Endothelial cell of umbilical vein (primary cell): ENCODE data around the gene HYLS1. TPM values are rescaled to one million over a fixed set of nuclear protein-coding genes. Genes with fewer than 3 reads are reported as not detected.

Experiments used
- BruUV-seq: library from RNA; stranded (reverse); fragments of 400-500 nt; replicated peaks from 2 replicates; lab custom pipeline; 2021; lab: Mats Ljungman, UMichigan
- CTCF ChIA-PET: fragments of 300-600, 350-600 bp; sonication (Branson Sonifier 250); formaldehyde crosslinking; loops from one replicate; lab custom pipeline; 2021; ENCODE audit warnings: antibody characterized with exemption, inconsistent platforms; lab: Charles Lee
- POLR2A ChIA-PET: fragments of 300-600, 350-600 bp; sonication (Branson Sonifier 250); formaldehyde crosslinking; loops from one replicate; lab custom pipeline; 2021; ENCODE audit warnings: antibody characterized with exemption, inconsistent platforms; lab: Charles Lee
- DNase-seq: peaks from one replicate; pipeline ENCODE4 v3.0.0-alpha.2; 2011; ENCODE audit warnings: low read depth, low spot score
- FAIRE-seq: peaks from 2 replicates; lab custom pipeline; 2011; peaks lifted over from hg19 to GRCh38; lab: Jason Lieb, UNC
- H2AFZ ChIP-seq: 2 replicates; pipeline ENCODE4 v1.6.0; 2012; ENCODE audit warnings: low read depth, low read length, control low read depth, inconsistent platforms
- H3K27ac ChIP-seq: 2 replicates; pipeline ENCODE4 v1.5.1; 2011; ENCODE audit warnings: low read depth, mild to moderate bottlenecking, control low read depth, low read length, moderate library complexity; ENCODE audit not compliant: insufficient read depth
- H3K27me3 ChIP-seq, 2 experiments: 2 replicates each; pipeline versions ENCODE4 v1.6.0 to v1.6.1; 2011; ENCODE audit warnings: low read length in 2 of 2, mixed read lengths in 1 of 2; ENCODE audit not compliant: control insufficient read depth in 2 of 2, insufficient read depth in 2 of 2
- H3K36me3 ChIP-seq, 2 experiments: 2 replicates in 1 of 2; 3 replicates in 1 of 2; pipeline ENCODE4 v1.5.1; 2011; ENCODE audit warnings: low read length in 2 of 2, mild to moderate bottlenecking in 1 of 2, moderate library complexity in 1 of 2; ENCODE audit not compliant: control insufficient read depth in 2 of 2, insufficient read depth in 2 of 2; ENCODE audit errors: extremely low read depth in 1 of 2
- H3K4me1 ChIP-seq: 3 replicates; pipeline ENCODE4 v1.5.1; 2011; ENCODE audit warnings: mild to moderate bottlenecking, low read length; ENCODE audit not compliant: control insufficient read depth, insufficient read depth; ENCODE audit errors: extremely low read depth
- H3K4me2 ChIP-seq: 2 replicates; pipeline ENCODE4 v1.6.1; 2011; ENCODE audit warnings: low read length, control low read depth, mixed read lengths; ENCODE audit not compliant: insufficient read depth
- H3K4me3 ChIP-seq, 3 experiments: fragments of 200-600 bp in 1 of 3; sonication (generic), shearing (Covaris generic) in 1 of 3; replicated peaks in 1 of 3; 2 replicates each; pipeline ENCODE4 v1.5.1; 2011 to 2016; ENCODE audit warnings: control low read depth in 3 of 3, low read length in 3 of 3, mild to moderate bottlenecking in 2 of 3, inconsistent platforms in 1 of 3, low read depth in 1 of 3, moderate library complexity in 1 of 3; ENCODE audit not compliant: insufficient read depth in 1 of 3
- H3K79me2 ChIP-seq: 2 replicates; pipeline ENCODE4 v1.6.0; 2012; ENCODE audit warnings: low read length, inconsistent platforms; ENCODE audit not compliant: control insufficient read depth, insufficient read depth
- H3K9ac ChIP-seq: replicated peaks from 2 replicates; pipeline ENCODE3; 2011; ENCODE audit warnings: low read length, control low read depth; ENCODE audit not compliant: insufficient read depth; ENCODE audit errors: extremely low read depth
- H3K9me1 ChIP-seq: replicated peaks from 3 replicates; pipeline ENCODE4 v1.6.0; 2011; ENCODE audit warnings: mild to moderate bottlenecking, low read length; ENCODE audit not compliant: control insufficient read depth, insufficient read depth; ENCODE audit errors: extremely low read depth
- H3K9me3 ChIP-seq: replicated peaks from 2 replicates; pipeline ENCODE4 v1.5.1; 2012; ENCODE audit warnings: low read length, inconsistent platforms; ENCODE audit not compliant: control insufficient read depth, insufficient read depth
- H4K20me1 ChIP-seq: replicated peaks from 2 replicates; pipeline ENCODE3; 2011; ENCODE audit warnings: mild to moderate bottlenecking, low read length; ENCODE audit not compliant: control insufficient read depth, insufficient read depth; ENCODE audit errors: extremely low read depth
- CTCF ChIP-seq, 2 donors: IDR thresholded peaks; 1 replicate in 1 of 2; 2 replicates in 1 of 2; pipeline ENCODE4 v1.5.1; 2011; ENCODE audit warnings: low read length in 2 of 2, mild to moderate bottlenecking in 2 of 2, moderate library complexity in 2 of 2, control low read depth in 1 of 2, inconsistent platforms in 1 of 2, low read depth in 1 of 2; ENCODE audit not compliant: insufficient read depth in 1 of 2; ENCODE audit errors: extremely low read depth in 1 of 2
- EZH2 ChIP-seq: IDR thresholded peaks from 2 replicates; pipeline ENCODE4 v1.6.1; 2012; ENCODE audit warnings: borderline replicate concordance, low read depth, mild to moderate bottlenecking, moderate library complexity, low read length, inconsistent platforms; ENCODE audit not compliant: severe bottlenecking
- FOS ChIP-seq: IDR thresholded peaks from 2 replicates; pipeline ENCODE4 v1.6.1; 2011; ENCODE audit warnings: mild to moderate bottlenecking, low read length, moderate library complexity, borderline replicate concordance; ENCODE audit not compliant: insufficient read depth
- GATA2 ChIP-seq: IDR thresholded peaks from 2 replicates; pipeline ENCODE4 v1.7.0; 2011; ENCODE audit warnings: low read depth, mild to moderate bottlenecking, moderate library complexity, mixed read lengths, low read length; ENCODE audit not compliant: insufficient read length, insufficient read depth
- JUN ChIP-seq: IDR thresholded peaks from 2 replicates; pipeline ENCODE4 v1.6.1; 2011; ENCODE audit warnings: borderline replicate concordance, low read depth; ENCODE audit not compliant: insufficient read length, insufficient read depth
- MAX ChIP-seq: IDR thresholded peaks from 2 replicates; pipeline ENCODE4 v1.6.1; 2011; ENCODE audit not compliant: insufficient read depth, insufficient read length
- MYC ChIP-seq: IDR thresholded peaks from one replicate; pipeline ENCODE4 v1.6.1; 2011; ENCODE audit warnings: mild to moderate bottlenecking, low read depth, low read length
- POLR2A ChIP-seq: IDR thresholded peaks from 2 replicates; pipeline ENCODE4 v1.6.1; 2012; ENCODE audit warnings: low read depth, mild to moderate bottlenecking, control low read depth, low read length
- POLR2AphosphoS5 ChIP-seq: IDR thresholded peaks from 2 replicates; pipeline ENCODE4 v1.6.1; 2012; ENCODE audit warnings: low read depth, mild to moderate bottlenecking, control low read depth, low read length, moderate library complexity; ENCODE audit not compliant: insufficient read depth
- dilution Hi-C: fragments of 300-500 bp; cut with MboI; formaldehyde crosslinking; loops from one replicate; pipeline ENCODE4 v1.15.0; 2019; ENCODE audit warnings: low sequenced_read_pairs; ENCODE audit not compliant: extremely low pct_ligation_motif_present
- intact Hi-C: fragments of 100-400 bp; cut with micrococcal nuclease; formaldehyde crosslinking; loops from one replicate; pipeline ENCODE4 v1.10.0; 2022
- polyA plus RNA-seq, 4 experiments: library from polyadenylated mRNA; depleted of rRNA in 3 of 4; stranded (reverse) in 3 of 4; unstranded in 1 of 4; fragments of >200 nt; gene quantifications; 2 replicates each; pipeline versions ENCODE4 v1.2.1 to v1.2.3, GENCODE V29; 2011 to 2012; ENCODE audit warnings: missing spikeins in 1 of 4
- total RNA-seq: library from RNA; stranded (reverse); gene quantifications from 2 replicates; pipeline ENCODE4 v1.2.3, GENCODE V29; 2021

Gene HYLS1
- total and polyA plus RNA-seq, 2 donors (not counting 3 experiments of a cell fraction or from before 2014, with no cell fraction given), result 4.7 to 12.6 TPM

GRCh38 chr11:125949271-125950177 lies 62.1 kb downstream of the HYLS1 start:
- Histone ChIP-seq H3K9me1 (no peaks in the 10 kb centered on the region), H3K4me1 (no peaks in the 10 kb centered on the region), H3K79me2 (no peaks in the 10 kb centered on the region), H3K9me3 (no peaks in the 10 kb centered on the region), H3K27ac (no peak overlapping the region), H4K20me1 (no peaks in the 10 kb centered on the region), H3K9ac (no peak overlapping the region), H3K4me2 (no peak overlapping the region), H3K4me3 (no peak overlapping the region), H3K36me3 (no peaks in the 10 kb centered on the region), H2AFZ (no peak overlapping the region), H3K27me3 (no peaks in the 10 kb centered on the region)
- no TSS peak for BruUV-seq
- ChIA-PET POLR2A (no interaction called here), CTCF (interaction anchor here (1.2 to 1.7 kb wide), 2 partner anchors 9 to 244 kb away, joined by 3 to 4 read pairs; no protein-coding TSS in a partner anchor)
- TF ChIP-seq POLR2A (no peak), GATA2 (no peak), FOS (no peak), CTCF (IDR thresholded peaks at IDR 0.05; ENCODE audit: extremely low read depth in 1 of 2, insufficient read depth in 1 of 2, low read depth in 1 of 2, low read length in 2 of 2) (no peak), MYC (no peak), JUN (no peak), EZH2 (no peak), POLR2AphosphoS5 (no peak), MAX (no peak)
- DNase-seq (no peak), FAIRE-seq (no peak)
- dilution Hi-C loops, result no loop called here
- intact Hi-C loops, result no loop called here
